ENCODE results near the gene NUPR2. TPM values are rescaled to one million over a fixed set of nuclear protein-coding genes. Genes with fewer than 3 reads are reported as not detected.
A peak's percentile ranks its signal among the peaks of the same experiment; 100 is the strongest.
"Not testable (repeated sequence)": the region's sequence is repeated elsewhere in the genome, so short reads cannot be mapped to it uniquely, and the experiment has no call there.

Gene NUPR2, protein sequence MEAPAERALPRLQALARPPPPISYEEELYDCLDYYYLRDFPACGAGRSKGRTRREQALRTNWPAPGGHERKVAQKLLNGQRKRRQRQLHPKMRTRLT
- total RNA-seq, result 1 to 10 TPM in 2 of 4 donors, not detected in 2; 2.0 to 2.4 TPM

DNA sequence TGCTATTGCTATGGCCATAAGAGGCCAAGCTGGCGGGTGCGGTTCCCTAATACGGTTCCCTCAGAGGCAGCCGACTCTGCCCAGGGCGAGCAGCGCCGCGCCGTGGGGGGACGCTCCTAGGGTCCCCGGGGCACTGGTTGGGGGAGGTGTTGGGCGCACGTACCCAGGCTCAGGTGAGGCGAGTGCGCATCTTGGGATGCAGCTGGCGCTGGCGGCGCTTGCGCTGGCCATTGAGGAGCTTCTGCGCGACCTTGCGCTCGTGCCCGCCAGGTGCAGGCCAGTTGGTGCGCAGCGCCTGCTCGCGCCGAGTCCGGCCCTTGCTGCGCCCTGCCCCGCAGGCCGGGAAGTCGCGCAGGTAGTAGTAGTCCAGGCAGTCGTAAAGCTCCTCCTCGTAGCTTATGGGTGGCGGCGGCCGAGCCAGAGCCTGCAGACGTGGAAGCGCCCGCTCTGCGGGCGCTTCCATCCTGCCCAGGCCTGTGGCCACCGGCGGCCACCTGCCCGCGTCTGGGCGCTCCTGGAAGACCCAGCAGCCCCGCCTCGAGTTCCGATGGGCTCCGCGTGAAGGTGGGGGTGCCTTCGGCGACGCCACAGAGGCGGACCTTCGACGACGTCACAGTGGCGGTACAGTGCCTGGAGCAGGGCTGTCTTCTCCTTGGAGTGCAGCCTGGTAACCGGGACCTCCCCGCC, at the start of gene NUPR2:
Gene NUPR2, minus strand, starts transcription at position 566 of the 687 bp plus-strand sequence. Its CDS starts 103 bp downstream, at position 463.
- no peaks in the 10 kb centered on the region for H3K9me3 ChIP-seq
- H3K4me3 ChIP-seq, result peak within 1 kb of the TSS in 3 of 4 donors; percentile 11 to 35 (median 22)
- peak; percentile 11 for DNase-seq
- H3K36me3 ChIP-seq, result no peaks in the 10 kb centered on the region
- H3K27ac ChIP-seq, result no peak within 1 kb of the TSS
- WGBS, 2 donors (ENCODE audit: low coverage in 1 of 2), result 23% methylated on average over 37 of the region's 65 CpGs; no CpG with 5 or more reads in 1 of the 2 donors
- in situ Hi-C loops (cut with MboI; ENCODE audit: low pct_ligation_motif_present in 1 of 4, low pct_unique_long_range_greater_than_20kb in 1 of 4, low sequenced_read_pairs in 3 of 4) (no loop called here), intact Hi-C loops (cut with DNase I; ENCODE audit: low total_unique reads) (no loop called here)
- TF ChIP-seq, protein P1, sequence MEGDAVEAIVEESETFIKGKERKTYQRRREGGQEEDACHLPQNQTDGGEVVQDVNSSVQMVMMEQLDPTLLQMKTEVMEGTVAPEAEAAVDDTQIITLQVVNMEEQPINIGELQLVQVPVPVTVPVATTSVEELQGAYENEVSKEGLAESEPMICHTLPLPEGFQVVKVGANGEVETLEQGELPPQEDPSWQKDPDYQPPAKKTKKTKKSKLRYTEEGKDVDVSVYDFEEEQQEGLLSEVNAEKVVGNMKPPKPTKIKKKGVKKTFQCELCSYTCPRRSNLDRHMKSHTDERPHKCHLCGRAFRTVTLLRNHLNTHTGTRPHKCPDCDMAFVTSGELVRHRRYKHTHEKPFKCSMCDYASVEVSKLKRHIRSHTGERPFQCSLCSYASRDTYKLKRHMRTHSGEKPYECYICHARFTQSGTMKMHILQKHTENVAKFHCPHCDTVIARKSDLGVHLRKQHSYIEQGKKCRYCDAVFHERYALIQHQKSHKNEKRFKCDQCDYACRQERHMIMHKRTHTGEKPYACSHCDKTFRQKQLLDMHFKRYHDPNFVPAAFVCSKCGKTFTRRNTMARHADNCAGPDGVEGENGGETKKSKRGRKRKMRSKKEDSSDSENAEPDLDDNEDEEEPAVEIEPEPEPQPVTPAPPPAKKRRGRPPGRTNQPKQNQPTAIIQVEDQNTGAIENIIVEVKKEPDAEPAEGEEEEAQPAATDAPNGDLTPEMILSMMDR (IDR thresholded peaks at IDR 0.05), result no peak
- no peak for TF ChIP-seq POLR2A (IDR thresholded peaks at IDR 0.05)
- no peak for TF ChIP-seq EP300 (IDR thresholded peaks at IDR 0.05; ENCODE audit: low read depth)
- TF ChIP-seq POLR2AphosphoS5 (IDR thresholded peaks at IDR 0.05), result no peak
- H3K4me1 ChIP-seq, result peaks cover 0 to 6% (median 2%) of the 10 kb centered on the region in 4 donors
- peaks cover 19% of the 10 kb centered on the region for H3K27me3 ChIP-seq

DNA sequence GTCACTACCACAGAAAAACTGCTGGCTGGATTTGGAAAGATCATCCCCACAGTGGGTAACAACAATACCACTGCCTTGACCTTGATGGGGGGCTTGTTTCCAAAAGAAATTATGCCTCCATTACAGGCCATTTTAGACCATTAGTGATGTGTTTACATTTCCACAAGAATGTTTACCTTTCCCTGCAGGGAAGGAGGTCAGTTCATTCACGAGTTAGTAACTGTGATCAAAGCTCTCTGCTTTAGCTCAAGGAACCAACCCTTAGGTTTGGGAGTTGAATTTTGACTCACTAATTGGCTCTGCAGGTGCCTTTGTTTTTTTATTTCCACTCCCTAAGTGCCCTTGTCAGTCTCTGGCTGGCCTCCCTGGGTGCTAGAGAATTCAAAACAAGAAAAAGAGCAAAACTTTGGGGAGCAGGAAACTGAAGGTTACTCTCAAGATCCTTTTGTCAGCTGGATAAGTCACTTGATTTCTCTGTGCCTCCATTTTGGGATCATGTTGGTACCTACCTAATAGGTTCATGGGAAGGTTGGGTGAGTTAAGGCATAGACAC, 41.1 kb upstream of the NUPR2 start:
- H3K4me3 ChIP-seq, result no peak overlapping the region
- H3K27ac ChIP-seq, result no peak overlapping the region
- in situ Hi-C loops (cut with MboI; ENCODE audit: low pct_ligation_motif_present in 1 of 4, low pct_unique_long_range_greater_than_20kb in 1 of 4, low sequenced_read_pairs in 3 of 4), result no loop called here
- WGBS, 2 donors (ENCODE audit: low coverage in 1 of 2), result 0% methylated on average over 1 of the region's 1 CpG
- DNase-seq, result no peak
- H3K9me3 ChIP-seq, result peaks cover 0 to 9% of the 10 kb centered on the region in 2 donors
- no peaks in the 10 kb centered on the region for H3K36me3 ChIP-seq
- no peaks in the 10 kb centered on the region for H3K27me3 ChIP-seq
- intact Hi-C loops (cut with DNase I; ENCODE audit: low total_unique reads), result no loop called here
- H3K4me1 ChIP-seq, result no peaks in the 10 kb centered on the region
- TF ChIP-seq EP300 (IDR thresholded peaks at IDR 0.05; ENCODE audit: low read depth) (no peak), POLR2A (IDR thresholded peaks at IDR 0.05) (no peak), POLR2AphosphoS5 (IDR thresholded peaks at IDR 0.05) (no peak)
- TF ChIP-seq, protein P1 (IDR thresholded peaks at IDR 0.05), result no peak

DNA sequence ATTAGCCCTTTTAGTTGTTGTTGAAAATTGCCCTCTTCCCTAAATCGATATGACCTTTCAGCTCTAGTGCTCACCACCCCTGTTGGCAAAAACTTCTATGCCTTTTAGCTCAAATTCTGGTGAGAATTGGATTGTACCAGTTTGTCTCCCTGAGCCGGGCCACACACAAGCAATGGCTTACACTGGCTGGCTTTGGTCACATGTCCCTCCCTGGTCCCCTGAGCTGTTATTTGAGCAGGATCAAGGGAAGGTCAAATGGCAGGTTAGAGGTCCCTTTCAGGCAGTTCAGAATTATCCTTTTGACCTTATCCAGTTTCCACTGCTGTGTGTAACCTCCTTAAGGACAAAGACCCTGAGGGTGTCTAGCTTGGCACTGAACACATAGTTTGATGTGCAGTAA, 14.8 kb upstream of the NUPR2 start:
- H3K9me3 ChIP-seq; intact Hi-C loops (cut with DNase I; ENCODE audit: low total_unique reads); H3K27me3 ChIP-seq; H3K4me1 ChIP-seq; DNase-seq; H3K4me3 ChIP-seq; in situ Hi-C loops (cut with MboI; ENCODE audit: low pct_ligation_motif_present in 1 of 4, low pct_unique_long_range_greater_than_20kb in 1 of 4, low sequenced_read_pairs in 3 of 4); H3K36me3 ChIP-seq; H3K27ac ChIP-seq: not testable (repeated sequence)
- WGBS, 2 donors (ENCODE audit: low coverage in 1 of 2), result 51 to 71% methylated on average over 2 of the region's 2 CpGs

DNA sequence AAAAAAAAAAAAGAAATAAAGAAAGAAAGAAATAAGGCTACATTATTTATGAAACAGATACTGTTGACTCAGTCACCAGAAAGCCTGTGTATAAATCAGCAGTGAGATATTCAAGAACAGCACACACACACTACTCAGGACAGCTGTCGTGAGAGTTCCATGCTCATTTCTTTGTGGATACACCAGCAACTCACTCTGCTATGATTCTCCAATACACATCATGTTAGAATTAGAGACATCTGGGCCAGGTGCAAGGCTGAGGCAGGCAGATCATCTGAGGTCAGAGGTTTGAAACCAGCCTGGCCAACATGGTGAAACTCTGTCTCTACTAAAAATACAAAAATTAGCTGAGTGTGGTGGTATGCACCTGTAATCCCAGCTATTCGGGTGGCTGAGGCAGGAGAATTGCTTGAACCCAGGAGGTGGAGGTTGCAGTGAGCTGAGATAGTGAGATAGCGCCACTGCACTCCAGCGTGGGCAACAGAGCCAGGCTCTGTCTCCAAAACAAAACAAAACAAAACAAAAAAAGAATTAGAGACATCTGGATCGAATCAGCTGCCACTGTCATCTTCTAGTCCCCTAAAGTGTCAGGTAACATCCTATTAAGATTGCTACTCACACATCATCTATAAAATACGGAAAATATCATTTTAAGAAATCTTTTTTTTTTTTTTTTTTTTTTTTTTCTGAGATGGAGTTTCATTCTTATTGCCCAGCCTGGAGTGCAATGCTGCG, 11.2 kb upstream of the NUPR2 start:
- Histone ChIP-seq H3K4me1 (no peaks in the 10 kb centered on the region), H3K27ac (no peak overlapping the region), H3K36me3 (no peaks in the 10 kb centered on the region), H3K27me3 (no peaks in the 10 kb centered on the region), H3K4me3 (no peak overlapping the region), H3K9me3 (no peaks in the 10 kb centered on the region)
- intact Hi-C loops (cut with DNase I; ENCODE audit: low total_unique reads) (no loop called here), in situ Hi-C loops (cut with MboI; ENCODE audit: low pct_ligation_motif_present in 1 of 4, low pct_unique_long_range_greater_than_20kb in 1 of 4, low sequenced_read_pairs in 3 of 4) (no loop called here)
- no peak for TF ChIP-seq POLR2A (IDR thresholded peaks at IDR 0.05)
- no peak for TF ChIP-seq POLR2AphosphoS5 (IDR thresholded peaks at IDR 0.05)
- TF ChIP-seq EP300 (IDR thresholded peaks at IDR 0.05; ENCODE audit: low read depth), result no peak
- TF ChIP-seq, protein P1 (IDR thresholded peaks at IDR 0.05), result no peak
- no peak for DNase-seq
- WGBS, 2 donors (ENCODE audit: low coverage in 1 of 2), result 74 to 93% methylated on average over 3 to 7 of the region's 7 CpGs

Measured in transverse colon (tissue), 4 donors.